Brain microvascular endothelial cell (primary cell): ENCODE measurements around the gene IDI2.

ENCODE experiments used
- DNase-seq: peaks from one replicate; pipeline ENCODE4 v3.0.0-alpha.2; 2020
- H3K27ac ChIP-seq: fragments of 250-450 bp; sonication (Bioruptor Pico); 2 replicates; pipeline ENCODE4 v1.5.1; 2020; ENCODE audit warnings: mild to moderate bottlenecking, moderate library complexity
- H3K27me3 ChIP-seq: fragments of 250-450 bp; sonication (Bioruptor Pico); replicated peaks from 2 replicates; pipeline ENCODE4 v1.5.1; 2020; ENCODE audit warnings: mild to moderate bottlenecking
- H3K36me3 ChIP-seq: fragments of 250-450 bp; sonication (Bioruptor Pico); replicated peaks from 2 replicates; pipeline ENCODE4 v1.5.1; 2020; ENCODE audit warnings: mild to moderate bottlenecking
- H3K4me3 ChIP-seq: 2 replicates; pipeline ENCODE4 v1.5.1; 2011; ENCODE audit warnings: low read depth, mild to moderate bottlenecking, control low read depth, low read length, moderate library complexity
- CTCF ChIP-seq: IDR thresholded peaks from 2 replicates; pipeline ENCODE4 v1.5.1; 2011; ENCODE audit warnings: low read depth, mild to moderate bottlenecking, moderate library complexity, low read length, control low read depth, inconsistent platforms; ENCODE audit errors: missing control alignments
- in situ Hi-C: cut with HindIII; loops from 2 replicates; pipeline ENCODE4 v1.10.0; 2017; ENCODE audit warnings: low sequenced_read_pairs, low pct_ligation_motif_present

IDI2 gene

GRCh38 chr10:994836-995558 lies 30.7 kb downstream of the IDI2 start:
- Histone ChIP-seq H3K4me3 (no peak overlapping the region), H3K27me3 (no peaks in the 10 kb centered on the region), H3K27ac (no peak overlapping the region), H3K36me3 (peaks cover 74% of the 10 kb centered on the region)
- DNase-seq, result no peak
- in situ Hi-C loops, result no loop called here
- no peak for TF ChIP-seq CTCF

DNA sequence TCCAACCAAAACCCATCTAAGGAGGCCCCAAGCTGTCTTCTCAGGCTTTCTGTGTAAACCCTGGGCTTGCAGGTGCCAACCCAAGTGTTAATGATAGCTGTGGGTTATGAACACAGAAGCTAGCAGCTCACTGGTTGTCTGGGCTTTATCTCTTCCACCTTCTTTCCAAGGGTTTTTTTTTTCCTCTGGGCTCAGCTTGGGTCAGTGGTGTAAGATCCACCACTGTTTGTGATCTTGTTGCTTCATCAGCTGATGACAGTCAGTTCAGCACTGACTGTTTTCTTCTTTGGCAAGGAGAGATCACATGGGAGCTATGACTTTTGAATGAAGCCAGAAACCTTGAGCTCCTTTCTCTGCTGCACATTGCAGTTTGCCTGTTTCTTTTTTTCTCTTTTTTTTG lies 32.8 kb downstream of the IDI2 start:
- no peak for DNase-seq
- Histone ChIP-seq H3K27me3 (no peaks in the 10 kb centered on the region), H3K4me3 (no peak overlapping the region), H3K27ac (no peak overlapping the region), H3K36me3 (peaks cover 53% of the 10 kb centered on the region)
- no peak for TF ChIP-seq CTCF
- in situ Hi-C loops, result no loop called here

GRCh38 chr10:992467-992866 lies 33.2 kb downstream of the IDI2 start:
- H3K4me3 ChIP-seq, result no peak overlapping the region
- DNase-seq, result no peak
- no peak for TF ChIP-seq CTCF
- H3K27ac ChIP-seq, result no peak overlapping the region
- peaks cover 50% of the 10 kb centered on the region for H3K36me3 ChIP-seq
- no peaks in the 10 kb centered on the region for H3K27me3 ChIP-seq
- in situ Hi-C loops, result no loop called here

- no peak for DNase-seq
Measured at GRCh38 chr10:990808-991207, 34.9 kb downstream of the IDI2 start.

DNA sequence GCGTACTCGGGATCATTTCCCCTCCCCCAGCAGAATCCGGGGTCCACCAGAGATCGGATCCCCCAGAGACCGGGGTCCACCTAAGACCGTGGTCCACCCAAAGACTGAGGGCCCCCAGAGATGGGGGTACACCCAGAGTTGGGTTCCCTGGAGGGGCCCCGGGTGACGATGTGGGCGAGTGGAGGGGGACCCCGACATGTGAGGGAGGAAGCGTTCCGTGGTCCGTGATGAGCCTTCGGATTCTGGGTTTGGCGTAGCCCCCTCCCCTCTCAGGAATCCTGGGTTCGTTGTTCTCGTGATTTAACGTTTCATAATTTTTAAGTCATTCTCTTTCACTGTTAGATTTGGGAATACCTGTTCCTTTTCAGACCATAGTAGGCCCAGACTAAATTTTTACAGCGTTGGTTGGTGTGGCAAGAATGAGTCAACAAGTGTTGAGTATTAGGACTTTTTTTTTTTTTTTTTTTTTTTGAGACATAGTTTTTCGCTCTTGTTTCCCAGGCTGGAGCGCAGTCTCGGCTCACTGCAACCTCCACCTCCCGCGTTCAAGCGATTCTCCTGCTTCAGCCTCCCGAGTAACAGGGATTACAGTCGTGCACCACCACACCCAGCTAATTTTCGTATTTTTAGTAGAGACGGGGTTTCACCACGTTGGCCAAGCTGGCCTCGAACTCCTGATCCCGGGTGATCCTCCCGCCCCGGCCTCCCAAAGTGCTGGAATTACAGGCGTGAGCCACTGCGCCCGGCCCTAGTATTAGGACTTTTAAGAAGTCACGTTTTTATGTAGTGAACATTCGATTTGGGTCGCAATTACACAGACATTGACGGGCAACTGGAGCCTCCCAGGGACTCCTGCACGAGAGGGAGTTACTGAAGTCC lies 36.8 kb downstream of the IDI2 start:
- TF ChIP-seq CTCF, result no peak
- no peak for DNase-seq
- Histone ChIP-seq H3K36me3 (peaks cover 15% of the 10 kb centered on the region), H3K27me3 (no peaks in the 10 kb centered on the region), H3K4me3 (peak overlapping the region; percentile 94), H3K27ac (peak overlapping the region; percentile 98)
- in situ Hi-C loops, result no loop called here

More at GRCh38 chr10:990808-991207, 34.9 kb downstream of the IDI2 start:
- Histone ChIP-seq H3K27ac (no peak overlapping the region), H3K4me3 (no peak overlapping the region), H3K36me3 (peaks cover 34% of the 10 kb centered on the region), H3K27me3 (no peaks in the 10 kb centered on the region)
- no peak for TF ChIP-seq CTCF
- in situ Hi-C loops, result no loop called here
